Activated CD8-positive, alpha-beta memory T cell treated with anti-CD3 and anti-CD28 coated beads for 36 hours (primary cell): ENCODE results near the gene NTF3. TPM values are rescaled to one million over a fixed set of nuclear protein-coding genes. Genes with fewer than 3 reads are reported as not detected.
"Not testable (repeated sequence)": the region's sequence is repeated elsewhere in the genome, so short reads cannot be mapped to it uniquely, and the experiment has no call there.

Source experiments
- CTCF ChIA-PET: fragments of 350-600 bp; sonication (Branson Sonifier 250); formaldehyde crosslinking; loops from one replicate; lab custom pipeline; 2021; ENCODE audit warnings: antibody characterized with exemption; lab: Charles Lee
- POLR2A ChIA-PET: fragments of 350-600 bp; sonication (Branson Sonifier 250); formaldehyde crosslinking; loops from one replicate; lab custom pipeline; 2021; ENCODE audit warnings: antibody characterized with exemption; lab: Charles Lee
- total RNA-seq, 2 experiments: library from RNA; stranded (reverse); gene quantifications; one replicate each; pipeline ENCODE4 v1.2.3, GENCODE V29; 2021

The NTF3 gene
- total RNA-seq, 2 experiments from 2014 or later = not detected

DNA sequence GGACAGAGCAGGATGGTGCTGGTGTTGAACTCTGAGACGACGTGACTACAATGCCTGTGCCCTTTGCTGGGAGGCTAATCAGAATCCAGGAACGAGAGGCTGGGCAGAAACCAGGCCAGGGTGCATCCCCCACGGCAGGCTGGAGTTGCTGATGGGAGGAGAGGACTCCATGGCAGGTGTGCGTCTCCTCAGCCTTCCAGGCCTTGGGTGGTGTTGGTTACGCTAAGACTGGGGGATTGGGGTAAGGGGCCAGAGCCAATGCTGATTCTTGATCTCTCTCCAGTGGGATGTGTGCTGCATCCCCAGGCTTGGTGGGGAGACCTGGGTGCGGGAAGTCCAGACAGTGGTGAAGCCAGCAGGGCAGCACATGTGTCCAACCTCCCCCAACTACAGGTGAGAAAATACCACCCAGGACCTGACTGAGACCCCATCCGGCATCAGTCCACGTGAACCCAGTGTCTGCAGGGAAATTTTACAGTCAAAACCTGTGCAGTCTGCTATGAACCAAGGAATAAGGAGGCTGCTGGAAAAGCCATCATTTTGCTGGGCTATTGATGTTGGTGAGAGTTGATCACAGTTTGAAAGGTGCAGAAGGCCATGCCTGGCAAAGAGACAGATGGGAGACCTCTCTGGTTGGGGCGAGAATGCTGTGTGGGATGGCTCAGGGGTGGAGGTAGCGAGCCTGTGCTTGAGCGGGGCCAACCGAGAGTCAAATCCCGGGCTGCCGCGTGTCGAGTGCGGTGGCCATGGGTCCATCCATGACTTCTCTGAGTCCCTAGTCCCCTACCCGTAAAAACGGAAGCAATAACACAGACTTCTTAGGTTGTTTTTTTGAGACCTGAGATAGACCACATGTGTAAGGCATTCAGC lies 89.8 kb downstream of the NTF3 start:
- POLR2A ChIA-PET = no interaction called here
- CTCF ChIA-PET = no interaction called here

DNA sequence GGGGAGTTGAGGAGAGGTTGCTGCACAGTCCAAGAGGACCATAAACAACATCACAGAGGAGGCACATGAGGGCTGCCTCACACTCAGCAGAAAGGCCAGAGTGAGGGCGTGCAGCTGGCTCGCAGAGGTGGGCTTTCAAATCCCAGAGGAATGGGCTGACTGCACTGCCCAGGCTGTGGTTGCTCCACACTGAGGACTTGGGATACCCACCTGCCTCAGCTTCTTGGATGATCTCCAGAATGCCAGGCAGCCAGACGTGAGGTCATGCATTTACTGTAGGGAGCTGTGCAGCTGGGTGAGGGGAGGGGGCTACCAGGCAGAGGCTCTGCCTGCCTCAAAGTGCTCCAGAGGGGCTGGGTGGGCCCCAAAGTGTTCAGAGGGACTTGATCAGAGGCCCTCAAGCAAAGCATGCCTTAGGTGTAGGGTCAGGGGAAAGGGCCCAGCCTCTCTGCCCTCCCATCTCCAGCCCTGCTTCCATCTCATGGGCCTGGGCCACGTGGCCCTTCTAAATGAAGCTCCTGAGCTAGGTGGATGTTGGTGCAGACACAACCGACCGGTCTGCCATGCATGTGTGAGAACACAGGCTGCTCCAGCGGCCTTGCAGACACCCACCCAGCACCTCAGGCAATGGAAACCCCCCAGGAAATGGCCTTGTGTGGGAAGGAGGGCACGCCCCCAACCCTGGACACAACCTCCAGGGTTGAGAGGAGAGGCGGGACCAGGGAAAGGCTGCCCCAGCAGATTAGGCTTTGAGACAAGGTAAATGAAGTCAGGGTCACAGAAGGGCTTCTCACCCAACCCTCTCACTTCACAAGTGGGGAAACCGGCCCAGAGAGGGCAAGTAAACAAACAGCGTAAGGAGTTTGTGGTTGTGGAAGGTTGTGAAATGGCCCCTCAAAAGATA lies 90.8 kb downstream of the NTF3 start:
- ChIA-PET POLR2A (no interaction called here), CTCF (no interaction called here)

DNA sequence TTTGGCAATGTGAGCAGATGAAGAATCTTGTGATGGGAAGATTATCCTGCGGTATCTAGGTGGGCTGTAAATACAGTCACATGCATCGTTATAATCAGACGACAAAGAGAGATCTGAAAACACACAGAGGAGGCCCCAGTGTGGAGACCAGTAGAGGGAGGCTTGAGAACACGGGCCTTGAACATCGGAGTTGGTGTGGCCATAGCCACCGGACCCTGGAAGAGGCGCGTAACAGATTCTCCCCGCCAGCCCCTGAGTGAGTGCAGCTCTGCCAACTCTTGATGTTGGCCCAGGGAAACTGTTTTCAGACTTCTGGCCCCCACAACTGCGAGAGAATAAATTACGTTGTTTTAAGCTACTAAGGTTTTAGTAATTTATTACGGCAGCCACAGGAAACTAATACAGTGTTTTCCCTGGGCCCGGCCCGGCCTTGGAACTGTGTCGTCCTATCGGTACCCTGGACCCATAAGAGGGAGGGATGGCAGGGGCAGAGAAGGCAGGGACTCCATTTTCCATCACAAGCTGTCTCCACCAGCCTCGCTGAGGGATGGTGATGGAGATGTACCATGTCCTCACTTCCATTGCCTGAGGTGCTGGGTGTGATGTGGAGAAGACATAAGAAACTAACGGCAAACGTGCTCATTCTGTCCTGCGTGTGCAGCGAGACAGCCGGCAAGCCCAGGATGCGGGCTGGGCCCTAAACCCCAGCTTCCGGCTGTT lies 91.6 kb downstream of the NTF3 start:
- ChIA-PET CTCF (no interaction called here), POLR2A (no interaction called here)

DNA sequence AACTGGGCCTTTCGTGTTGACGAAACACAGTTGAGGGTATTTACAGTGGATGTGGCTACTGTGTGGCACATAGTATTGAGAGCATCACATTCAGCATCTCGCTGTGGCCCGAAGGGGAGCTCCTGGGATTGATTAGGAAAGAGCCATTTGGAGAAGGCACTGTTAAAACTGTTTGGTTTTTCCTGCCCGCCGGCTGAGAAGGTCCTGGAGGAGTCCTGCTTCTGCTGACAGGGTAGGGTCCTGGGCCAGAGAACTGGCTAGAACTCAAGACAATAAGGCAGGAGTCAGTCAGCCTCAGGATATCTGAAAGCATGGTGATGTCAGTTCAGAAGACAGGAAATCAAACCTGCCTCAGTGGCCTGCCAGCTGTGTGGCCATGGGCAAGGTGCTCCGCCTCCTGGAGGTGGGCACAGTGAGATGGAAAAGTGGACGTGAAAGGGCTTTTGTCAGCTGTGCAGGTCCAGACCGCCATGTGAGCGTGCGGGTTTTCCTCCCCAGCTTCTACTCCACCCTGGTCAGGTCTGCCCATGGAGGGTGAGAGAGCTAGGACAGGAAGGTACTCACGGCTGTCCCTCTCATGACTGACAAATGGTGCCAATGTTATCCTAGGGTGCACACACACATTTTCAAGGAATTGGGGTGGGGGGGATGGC lies 92.3 kb downstream of the NTF3 start:
- CTCF ChIA-PET = no interaction called here
- POLR2A ChIA-PET = no interaction called here

DNA sequence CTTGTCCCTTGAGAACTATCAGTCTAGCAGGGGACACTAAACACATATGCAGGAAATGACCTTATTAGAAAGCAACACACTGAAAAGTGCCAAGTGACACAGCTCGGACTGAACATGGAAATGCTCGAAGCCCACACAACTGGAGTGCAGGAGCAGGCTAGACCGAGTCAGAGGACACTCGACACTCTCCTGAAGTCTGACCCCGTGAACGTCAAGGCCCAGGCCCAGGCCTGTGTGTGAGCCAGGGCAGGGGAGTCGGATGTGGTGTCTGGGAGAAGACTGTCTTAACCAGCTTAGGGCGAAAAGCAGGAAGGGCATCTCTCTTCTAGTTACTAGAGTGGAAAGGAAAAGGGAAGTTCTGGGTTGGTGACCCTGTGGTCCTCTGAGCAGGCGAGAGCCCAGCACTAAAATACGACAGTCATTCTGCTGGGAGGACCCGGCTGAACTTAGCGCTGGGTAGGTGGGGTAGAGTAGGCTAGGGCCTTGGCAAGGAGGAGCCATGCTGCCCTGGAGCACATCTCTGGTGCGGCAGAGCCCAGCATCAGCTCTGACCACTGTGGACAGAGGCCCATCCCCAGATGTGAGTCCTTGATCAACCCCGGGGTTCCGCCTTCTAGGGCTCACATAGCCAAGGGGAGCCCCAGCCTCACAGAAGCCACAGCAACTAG lies 93.0 kb downstream of the NTF3 start:
- POLR2A ChIA-PET = no interaction called here
- CTCF ChIA-PET = no interaction called here

DNA sequence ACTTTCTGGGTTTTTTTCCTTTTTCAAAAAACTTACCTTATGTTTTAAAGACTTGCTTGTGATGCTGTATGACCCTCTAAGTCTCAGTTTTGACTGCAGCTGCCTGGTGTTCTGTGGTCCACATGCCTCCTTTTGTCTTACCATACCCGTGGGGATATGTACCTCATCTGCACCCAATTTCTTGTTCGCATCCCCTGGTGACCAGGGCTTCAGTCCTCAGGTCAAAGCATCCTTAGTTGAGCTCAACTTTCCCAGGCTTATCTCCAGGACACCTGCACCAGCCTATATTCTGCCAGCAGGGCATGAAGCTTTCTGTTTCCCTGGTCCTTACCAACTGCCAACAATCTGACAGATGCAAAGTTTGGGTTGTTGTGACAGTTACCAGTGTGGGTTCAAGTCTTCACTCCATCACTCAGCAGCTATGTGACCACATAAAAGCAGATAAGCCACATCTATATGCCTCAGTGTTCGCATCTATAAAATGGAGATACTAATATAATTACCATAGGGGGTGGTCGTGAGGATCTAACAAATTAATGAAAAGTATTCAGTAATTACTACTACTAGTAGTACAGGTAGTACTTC lies 94.0 kb downstream of the NTF3 start:
- ChIA-PET POLR2A (no interaction called here), CTCF (no interaction called here)

DNA sequence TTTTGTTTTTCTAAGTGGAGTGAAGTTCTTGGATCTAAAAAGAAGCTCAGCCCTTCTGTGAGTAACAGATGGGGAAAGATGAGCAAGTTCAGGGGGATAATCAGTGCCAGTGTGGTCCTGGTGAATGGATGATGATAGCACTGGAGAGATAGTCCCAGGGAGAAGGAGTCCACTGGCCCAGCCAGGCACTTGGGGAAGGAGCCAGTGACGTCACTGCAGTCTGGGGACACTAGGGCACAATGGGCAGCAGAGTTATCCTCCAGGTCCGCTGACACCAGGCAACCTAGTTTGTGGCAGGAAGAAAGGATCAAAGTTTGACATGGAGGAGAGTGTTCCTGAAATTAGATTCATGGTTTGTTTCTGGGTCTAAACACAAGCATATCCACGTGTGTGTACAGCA lies 101.5 kb downstream of the NTF3 start:
- ChIA-PET CTCF (no interaction called here), POLR2A (no interaction called here)

DNA sequence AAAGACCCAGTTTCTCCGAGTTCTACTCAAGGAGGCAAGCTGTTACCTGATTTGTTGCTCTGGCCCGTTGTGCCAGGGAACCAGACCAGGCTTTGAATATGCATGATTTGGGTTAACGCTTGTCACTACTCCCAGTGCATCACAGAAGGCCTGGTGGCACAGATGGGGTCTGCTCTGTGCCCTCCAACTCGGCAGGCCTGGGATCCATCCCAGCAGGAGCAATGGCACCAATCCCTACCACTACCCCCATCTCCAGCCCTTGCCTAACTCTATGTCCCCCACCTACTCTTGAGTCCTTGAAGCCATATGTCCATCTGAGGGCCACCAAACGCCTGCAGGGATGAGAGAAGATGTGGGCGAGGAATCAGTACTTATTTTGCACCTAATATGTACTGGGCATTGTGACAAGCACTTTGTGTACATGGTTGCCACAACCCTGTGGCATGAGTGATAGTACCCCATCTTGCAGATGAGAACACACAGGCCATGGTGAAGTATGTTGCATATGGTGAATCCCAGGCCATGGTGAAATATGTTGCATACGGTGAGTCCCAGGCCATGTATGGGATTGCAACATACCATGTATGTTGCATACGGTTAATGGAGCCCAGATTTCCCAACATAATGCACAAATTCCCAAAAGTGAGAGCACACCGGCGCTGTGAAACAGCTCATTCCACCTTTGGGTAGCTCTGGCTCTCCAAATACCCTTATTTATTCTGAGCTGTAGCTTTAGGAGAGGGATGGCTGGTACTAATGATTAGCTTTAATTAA lies 102.7 kb downstream of the NTF3 start:
- ChIA-PET POLR2A (no interaction called here), CTCF (no interaction called here)

DNA sequence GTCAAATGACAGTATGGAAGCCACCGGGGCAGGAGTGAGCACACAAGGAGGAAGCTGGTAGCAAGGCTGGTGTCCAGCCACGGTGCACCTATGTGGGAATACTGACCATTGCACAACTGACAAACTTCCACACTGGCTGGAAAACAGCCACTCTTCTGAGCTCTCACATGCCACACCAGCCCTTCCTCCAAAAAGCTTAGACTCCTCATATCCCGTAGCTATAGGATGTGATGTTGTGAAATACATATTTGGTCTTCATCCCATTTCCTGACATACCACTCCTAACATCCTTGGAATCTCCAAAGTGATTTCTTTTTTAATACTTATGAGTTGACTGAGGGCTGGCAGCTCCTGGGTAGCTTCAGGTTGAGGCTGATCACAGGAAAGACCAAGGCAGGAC lies 103.6 kb downstream of the NTF3 start:
- ChIA-PET POLR2A (no interaction called here), CTCF (no interaction called here)

DNA sequence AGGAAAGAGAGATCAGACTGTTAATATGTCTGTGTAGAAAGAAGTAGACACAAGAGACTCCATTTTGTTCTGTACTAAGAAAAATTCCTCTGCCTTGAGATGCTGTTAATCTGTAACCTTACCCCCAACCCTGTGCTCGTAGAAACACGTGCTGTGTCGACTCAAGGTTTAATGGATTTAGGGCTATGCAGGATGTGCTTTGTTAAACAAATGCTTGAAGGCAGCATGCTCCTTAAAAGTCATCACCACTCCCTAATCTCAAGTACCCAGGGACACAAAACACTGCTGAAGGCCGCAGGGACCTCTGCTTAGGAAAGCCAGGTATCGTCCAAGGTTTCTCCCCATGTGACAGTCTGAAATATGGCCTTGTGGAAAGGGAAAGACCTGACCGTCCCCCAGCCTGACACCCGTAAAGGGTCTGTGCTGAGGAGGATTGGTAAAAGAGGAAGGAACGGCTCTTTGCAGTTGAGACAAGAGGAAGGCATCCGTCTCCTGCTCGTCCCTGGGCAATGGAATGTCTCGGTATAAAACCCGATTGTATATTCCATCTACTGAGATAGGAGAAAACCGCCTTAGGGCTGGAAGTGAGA lies 105.2 kb downstream of the NTF3 start:
- POLR2A ChIA-PET, CTCF ChIA-PET: not testable (repeated sequence)

DNA sequence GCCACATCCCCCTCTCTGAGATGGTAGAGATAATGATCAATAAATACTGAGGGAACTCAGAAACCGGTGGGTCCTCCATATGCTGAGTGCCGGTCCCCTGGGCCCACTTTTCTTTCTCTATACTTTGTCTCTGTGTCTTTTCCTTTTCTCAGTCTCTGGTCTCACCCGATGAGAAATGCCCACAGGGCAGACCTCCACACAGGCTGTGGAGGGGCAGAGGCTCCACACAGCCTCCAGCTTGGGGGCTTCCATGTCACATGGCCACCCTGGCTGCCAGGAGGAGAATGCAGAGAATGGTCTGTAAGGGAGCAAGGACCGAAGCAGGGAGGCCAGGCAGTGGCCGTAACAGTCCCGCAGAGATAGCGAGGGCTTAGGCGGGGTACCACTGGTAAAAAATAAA lies 105.9 kb downstream of the NTF3 start:
- POLR2A ChIA-PET = no interaction called here
- CTCF ChIA-PET = no interaction called here
